ENCODE data around the gene RASSF7.

Gene RASSF7

GRCh38 chr11:551596-551995 lies 9.2 kb upstream of the RASSF7 start:
- no peak for DNase-seq

- DNase-seq = no peak
These were observed 7.4 kb upstream of the RASSF7 start for GRCh38 chr11:553083-553987.

- no peak for DNase-seq
These were observed 6.8 kb upstream of the RASSF7 start for GRCh38 chr11:553988-554340.

- peak; percentile 89 for DNase-seq
These were observed 6.1 kb upstream of the RASSF7 start for GRCh38 chr11:554428-555226.

GRCh38 chr11:555227-555779 lies 5.5 kb upstream of the RASSF7 start:
- DNase-seq = no peak

GRCh38 chr11:555780-556661 lies 4.7 kb upstream of the RASSF7 start:
- DNase-seq = no peak

- no peak for DNase-seq
These were observed 4.0 kb upstream of the RASSF7 start for GRCh38 chr11:556662-557256.

GRCh38 chr11:557328-558132 lies 3.2 kb upstream of the RASSF7 start:
- DNase-seq = no peak

GRCh38 chr11:558503-558902 lies 2.3 kb upstream of the RASSF7 start:
- no peak for DNase-seq

GRCh38 chr11:559020-559620 lies 1.6 kb upstream of the RASSF7 start:
- DNase-seq = no peak

- no peak for DNase-seq
These were observed 962 bp upstream of the RASSF7 start for GRCh38 chr11:559712-560304.

- DNase-seq = no peak
These were observed 606 bp downstream of the RASSF7 start for GRCh38 chr11:561148-562003.

- no peak for DNase-seq
These were observed 1.4 kb downstream of the RASSF7 start for GRCh38 chr11:562046-562645.

- no peak for DNase-seq
These were observed 2.5 kb downstream of the RASSF7 start for GRCh38 chr11:563066-563811.

GRCh38 chr11:563812-564578 lies 3.2 kb downstream of the RASSF7 start:
- no peak for DNase-seq

- DNase-seq = no peak
These were observed 5.2 kb downstream of the RASSF7 start for GRCh38 chr11:565921-566509.

- no peak for DNase-seq
These were observed 6.3 kb downstream of the RASSF7 start for GRCh38 chr11:567011-567628.

All from NCI-H2227 treated with DMSO at 0.1 percent for 48 hours (cell line).